ENCODE measurements around the gene CSH1.

DNA sequence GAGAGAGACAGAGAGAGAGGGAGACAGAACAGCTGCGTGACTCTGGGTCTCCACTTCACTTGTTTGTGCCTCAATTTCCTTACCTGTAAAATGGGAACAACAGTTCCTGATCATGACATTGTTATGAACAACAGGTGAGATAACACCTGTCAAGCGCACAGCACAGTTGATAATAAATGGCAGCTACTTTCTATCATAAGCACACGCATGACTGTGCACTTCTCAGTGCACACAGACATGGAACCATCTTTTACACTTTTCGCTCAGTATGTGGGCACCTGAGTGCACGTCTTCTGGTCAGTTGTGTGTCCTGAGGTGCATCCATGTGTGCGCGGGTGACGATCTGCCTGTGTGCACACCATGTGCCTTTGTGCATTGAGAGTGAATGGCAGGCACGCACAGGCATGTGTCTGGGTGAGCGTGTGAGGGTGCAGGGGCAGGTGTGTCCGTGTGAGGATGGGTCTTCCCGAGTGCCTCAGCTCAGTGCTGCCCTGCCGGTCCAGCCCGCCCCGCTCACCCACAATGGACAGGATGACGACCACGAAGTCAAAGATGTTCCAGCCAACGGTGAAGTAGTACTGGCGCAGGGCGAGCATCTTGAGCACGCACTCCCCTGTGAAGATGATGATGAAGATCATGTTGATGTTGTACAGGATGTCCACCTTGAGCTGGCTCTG, 46.1 kb upstream of the CSH1 start:
- TF ChIP-seq EZH2 (IDR thresholded peaks at IDR 0.05; ENCODE audit: insufficient read depth, low read length) = no peak
- TF ChIP-seq, protein P1, sequence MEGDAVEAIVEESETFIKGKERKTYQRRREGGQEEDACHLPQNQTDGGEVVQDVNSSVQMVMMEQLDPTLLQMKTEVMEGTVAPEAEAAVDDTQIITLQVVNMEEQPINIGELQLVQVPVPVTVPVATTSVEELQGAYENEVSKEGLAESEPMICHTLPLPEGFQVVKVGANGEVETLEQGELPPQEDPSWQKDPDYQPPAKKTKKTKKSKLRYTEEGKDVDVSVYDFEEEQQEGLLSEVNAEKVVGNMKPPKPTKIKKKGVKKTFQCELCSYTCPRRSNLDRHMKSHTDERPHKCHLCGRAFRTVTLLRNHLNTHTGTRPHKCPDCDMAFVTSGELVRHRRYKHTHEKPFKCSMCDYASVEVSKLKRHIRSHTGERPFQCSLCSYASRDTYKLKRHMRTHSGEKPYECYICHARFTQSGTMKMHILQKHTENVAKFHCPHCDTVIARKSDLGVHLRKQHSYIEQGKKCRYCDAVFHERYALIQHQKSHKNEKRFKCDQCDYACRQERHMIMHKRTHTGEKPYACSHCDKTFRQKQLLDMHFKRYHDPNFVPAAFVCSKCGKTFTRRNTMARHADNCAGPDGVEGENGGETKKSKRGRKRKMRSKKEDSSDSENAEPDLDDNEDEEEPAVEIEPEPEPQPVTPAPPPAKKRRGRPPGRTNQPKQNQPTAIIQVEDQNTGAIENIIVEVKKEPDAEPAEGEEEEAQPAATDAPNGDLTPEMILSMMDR (IDR thresholded peaks at IDR 0.05; ENCODE audit: insufficient read depth, low read depth, low read length) = no peak

Measured in astrocyte (in vitro differentiated cells and primary cell).